GM19043 (cell line): ENCODE results near the gene TMEM250.
"Not testable (repeated sequence)": the region's sequence is repeated elsewhere in the genome, so short reads cannot be mapped to it uniquely, and the experiment has no call there.

ENCODE experiments used
- ATAC-seq: cut with Tn5 transposase; IDR thresholded peaks from one replicate; pipeline ENCODE4 v1.9.1; 2021; ENCODE audit warnings: low read depth; ENCODE audit not compliant: unreplicated experiment

TMEM250 gene

GRCh38 chr9:136118320-136119060, at the start of gene TMEM250:
Gene TMEM250, minus strand, starts transcription at chr9:136118875. Its CDS starts 1,975 bp downstream, at chr9:136116900.
- ATAC-seq: peak; percentile 82

GRCh38 chr9:136163248-136163850, 44.7 kb upstream of the TMEM250 start:
- ATAC-seq: no peak

GRCh38 chr9:136160995-136161610, 42.4 kb upstream of the TMEM250 start:
- ATAC-seq: no peak

GRCh38 chr9:136160381-136160841, 41.7 kb upstream of the TMEM250 start:
- no peak for ATAC-seq

- no peak for ATAC-seq
Measured at GRCh38 chr9:136159851-136160250, 41.2 kb upstream of the TMEM250 start.

GRCh38 chr9:136157477-136158265, 39.0 kb upstream of the TMEM250 start:
- ATAC-seq: no peak

- no peak for ATAC-seq
Measured at GRCh38 chr9:136156209-136157120, 37.8 kb upstream of the TMEM250 start.

GRCh38 chr9:136155576-136155975, 36.9 kb upstream of the TMEM250 start:
- no peak for ATAC-seq

- no peak for ATAC-seq
Measured at GRCh38 chr9:136154943-136155342, 36.3 kb upstream of the TMEM250 start.

GRCh38 chr9:136153381-136154065, 34.8 kb upstream of the TMEM250 start:
- ATAC-seq: no peak

GRCh38 chr9:136152931-136153330, 34.3 kb upstream of the TMEM250 start:
- no peak for ATAC-seq

GRCh38 chr9:136152543-136152866, 33.8 kb upstream of the TMEM250 start:
- ATAC-seq: no peak

- ATAC-seq: no peak
Measured at GRCh38 chr9:136151848-136152542, 33.3 kb upstream of the TMEM250 start.

- ATAC-seq: no peak
Measured at GRCh38 chr9:136151214-136151804, 32.6 kb upstream of the TMEM250 start.

GRCh38 chr9:136150664-136151213, 32.1 kb upstream of the TMEM250 start:
- ATAC-seq: not testable (repeated sequence)

GRCh38 chr9:136149853-136150252, 31.2 kb upstream of the TMEM250 start:
- no peak for ATAC-seq

- no peak for ATAC-seq
Measured at GRCh38 chr9:136149337-136149736, 30.7 kb upstream of the TMEM250 start.

GRCh38 chr9:136148766-136149165, 30.1 kb upstream of the TMEM250 start:
- no peak for ATAC-seq
